GM19463 (cell line): ENCODE results near the gene FETUB.

Experiments used
- ATAC-seq: cut with Tn5 transposase; IDR thresholded peaks from one replicate; pipeline ENCODE4 v1.9.1; 2021; ENCODE audit warnings: mild to moderate bottlenecking, moderate library complexity; ENCODE audit not compliant: unreplicated experiment

The FETUB gene

DNA sequence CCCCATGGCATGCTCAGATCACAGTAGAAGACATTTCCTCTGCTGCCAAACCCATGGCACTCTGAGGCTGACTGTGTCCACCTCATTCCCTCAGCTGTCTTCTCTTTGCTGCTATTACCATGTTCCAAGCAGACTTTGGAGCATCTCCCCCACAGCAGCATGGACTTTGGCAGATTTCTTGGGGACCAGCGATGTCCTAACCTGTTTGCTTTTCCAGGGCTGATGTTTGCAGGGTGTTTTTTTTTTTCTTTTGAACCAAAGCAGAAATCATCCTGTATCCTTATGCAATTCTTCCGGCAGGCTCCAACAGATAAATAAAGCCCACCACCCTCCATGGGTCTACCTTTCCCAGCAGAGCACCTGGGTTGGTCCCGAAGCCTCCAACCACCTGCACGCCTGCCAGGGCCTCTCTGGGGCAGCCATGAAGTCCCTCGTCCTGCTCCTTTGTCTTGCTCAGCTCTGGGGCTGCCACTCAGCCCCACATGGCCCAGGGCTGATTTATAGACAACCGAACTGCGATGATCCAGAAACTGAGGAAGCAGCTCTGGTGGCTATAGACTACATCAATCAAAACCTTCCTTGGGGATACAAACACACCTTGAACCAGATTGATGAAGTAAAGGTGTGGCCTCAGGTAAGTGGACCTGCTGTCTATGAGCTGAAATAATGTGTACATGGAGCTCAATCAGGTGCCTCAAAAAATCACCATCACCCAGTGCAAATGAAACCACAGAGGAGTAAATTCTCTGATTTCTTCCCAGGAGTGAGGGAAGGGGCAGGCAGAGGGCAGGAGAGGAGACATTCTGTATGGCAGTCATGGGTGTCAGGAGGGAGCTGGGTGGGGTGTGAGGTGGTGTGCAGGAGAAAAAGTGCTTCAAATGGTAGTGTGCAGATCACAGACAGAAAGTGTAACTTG lies 27.2 kb upstream of the FETUB start, which contains the start of gene AHSG:
TSS of gene AHSG (plus strand) at position 340 of the 916 bp plus-strand sequence. CDS start at position 422, 82 bp downstream.
- ATAC-seq = no peak

DNA sequence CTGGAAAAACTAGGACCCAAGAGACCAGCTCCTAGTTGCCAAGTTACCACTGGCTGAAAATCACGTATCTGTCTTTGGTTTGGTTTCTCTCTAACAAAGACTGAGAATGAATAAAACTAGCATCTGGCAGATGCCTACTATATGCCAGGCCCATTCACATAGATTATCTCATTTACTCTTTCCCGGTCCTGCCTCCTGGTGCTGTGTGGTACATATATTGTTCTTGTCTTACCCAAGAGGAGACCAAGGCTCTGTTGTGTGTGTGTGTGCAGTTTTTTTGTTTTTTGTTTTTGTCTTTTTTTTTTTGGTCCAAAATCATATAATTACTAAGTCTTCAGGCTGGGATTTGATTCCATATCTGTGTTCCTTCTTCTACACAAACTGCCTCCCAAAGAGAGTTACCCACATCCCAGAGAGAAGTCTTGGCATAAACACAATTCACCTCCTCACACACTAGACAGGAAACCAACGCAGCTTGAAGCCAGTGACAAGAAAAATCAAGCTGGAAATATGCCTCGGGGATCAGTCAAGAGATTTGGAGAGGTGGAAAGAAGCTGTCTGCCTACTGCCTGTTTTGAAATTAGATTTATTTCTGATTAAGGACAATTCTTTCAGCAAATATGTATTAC lies 26.4 kb upstream of the FETUB start:
- no peak for ATAC-seq

DNA sequence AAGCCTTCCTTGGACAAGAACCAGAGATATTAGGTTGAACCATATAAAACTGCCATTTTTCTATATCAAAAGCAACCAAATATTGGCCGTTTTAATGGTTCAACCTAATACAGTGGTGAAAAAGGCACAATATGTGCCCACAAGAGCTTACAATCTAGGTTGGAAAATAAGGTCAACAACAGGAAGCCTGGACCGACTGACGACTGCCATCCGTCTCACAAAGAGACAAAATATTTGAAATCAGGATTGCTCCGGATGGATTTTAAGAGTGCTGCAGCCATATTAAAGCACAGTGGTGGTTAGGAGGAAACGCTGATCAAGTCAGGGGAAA lies 26.0 kb upstream of the FETUB start:
- ATAC-seq = no peak

DNA sequence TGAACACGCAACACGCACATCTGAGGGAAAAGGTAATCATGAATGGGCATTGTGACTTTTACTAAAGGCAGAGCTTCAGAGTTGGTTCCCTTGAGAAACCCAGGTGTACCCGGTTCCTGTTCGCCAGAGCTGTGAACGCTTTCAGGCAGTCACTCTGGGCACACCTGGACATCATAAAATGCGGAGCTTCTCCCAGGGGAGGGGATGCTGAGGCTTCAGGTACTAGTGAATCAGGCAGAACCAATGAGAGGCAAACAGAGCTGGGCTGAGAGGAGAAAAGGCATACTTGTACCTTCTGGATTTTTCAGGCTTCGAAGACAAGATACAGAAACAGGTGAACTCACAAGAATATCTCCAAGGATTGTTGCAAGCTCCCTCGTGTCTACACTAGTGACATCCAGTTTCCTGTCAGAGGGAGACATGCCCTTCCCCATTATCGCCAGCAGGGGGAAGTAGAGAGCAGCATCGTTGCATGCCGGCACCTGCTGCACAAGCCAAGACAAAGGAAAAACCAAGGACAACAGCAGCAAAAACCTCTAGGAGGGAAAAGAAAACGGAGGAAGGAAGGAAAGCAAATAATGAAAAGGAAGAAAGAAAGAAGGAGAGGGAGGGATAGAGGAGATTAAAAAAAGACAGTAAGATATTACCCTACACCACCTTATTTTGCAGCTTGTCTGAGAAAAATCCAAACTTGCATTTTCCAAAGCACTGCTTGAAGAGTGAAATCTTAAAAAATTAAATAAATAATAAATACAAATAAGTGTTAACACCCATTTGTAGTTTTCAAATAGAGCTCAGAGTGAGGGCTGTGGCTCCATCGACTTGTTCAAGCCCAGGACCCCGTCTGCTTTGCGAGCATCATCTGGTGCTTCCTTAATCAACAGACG lies 25.4 kb upstream of the FETUB start:
- no peak for ATAC-seq

DNA sequence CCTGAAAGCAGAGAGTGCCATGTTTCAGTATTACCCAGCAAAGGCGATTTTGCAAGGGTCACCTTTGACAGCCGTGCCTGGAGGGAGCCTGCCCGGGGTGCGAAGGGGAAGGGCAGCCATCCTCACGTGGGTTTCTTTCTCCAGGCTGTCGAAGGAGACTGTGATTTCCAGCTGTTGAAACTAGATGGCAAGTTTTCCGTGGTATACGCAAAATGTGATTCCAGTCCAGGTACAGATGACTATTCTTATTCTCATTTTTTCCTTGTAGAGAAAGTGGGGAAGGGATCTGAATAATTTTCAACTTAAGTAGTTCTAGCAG lies 23.9 kb upstream of the FETUB start:
- ATAC-seq = no peak

DNA sequence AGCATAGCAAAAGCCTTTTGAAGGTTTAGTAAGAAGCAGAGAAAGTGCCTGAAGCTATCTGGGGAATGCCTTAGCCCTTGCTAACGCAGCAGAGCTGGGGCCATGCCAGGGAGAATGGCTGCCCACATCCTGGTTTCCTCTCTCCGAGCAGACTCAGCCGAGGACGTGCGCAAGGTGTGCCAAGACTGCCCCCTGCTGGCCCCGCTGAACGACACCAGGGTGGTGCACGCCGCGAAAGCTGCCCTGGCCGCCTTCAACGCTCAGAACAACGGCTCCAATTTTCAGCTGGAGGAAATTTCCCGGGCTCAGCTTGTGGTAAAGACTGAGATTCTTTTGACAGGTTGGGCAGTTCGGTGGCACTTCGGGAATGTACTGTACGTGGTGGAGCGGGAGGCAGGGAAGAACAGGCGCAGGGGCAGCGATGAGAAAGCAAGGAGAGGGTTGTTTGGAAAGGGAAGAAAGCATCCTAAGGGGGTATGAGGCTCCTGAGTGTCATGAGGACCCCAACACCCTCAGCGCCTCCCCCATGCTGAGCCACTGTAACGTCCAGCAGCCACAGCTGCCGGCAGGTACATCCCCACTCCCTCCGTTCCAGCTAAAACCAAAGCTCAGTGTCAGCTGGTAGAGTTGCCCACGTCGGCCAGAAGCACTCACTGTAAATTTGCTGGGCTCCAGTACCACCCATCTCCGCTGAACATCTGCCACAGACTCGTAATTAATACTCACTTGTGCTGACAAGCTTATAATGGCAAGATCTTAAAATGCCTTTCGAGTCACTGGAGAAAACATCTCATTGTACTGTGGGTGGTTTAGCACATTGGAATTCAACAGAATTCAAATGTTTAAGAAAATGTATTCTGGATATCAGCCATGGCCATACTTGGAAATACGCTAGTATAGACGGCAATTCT lies 22.9 kb upstream of the FETUB start:
- peak; percentile 98 for ATAC-seq

DNA sequence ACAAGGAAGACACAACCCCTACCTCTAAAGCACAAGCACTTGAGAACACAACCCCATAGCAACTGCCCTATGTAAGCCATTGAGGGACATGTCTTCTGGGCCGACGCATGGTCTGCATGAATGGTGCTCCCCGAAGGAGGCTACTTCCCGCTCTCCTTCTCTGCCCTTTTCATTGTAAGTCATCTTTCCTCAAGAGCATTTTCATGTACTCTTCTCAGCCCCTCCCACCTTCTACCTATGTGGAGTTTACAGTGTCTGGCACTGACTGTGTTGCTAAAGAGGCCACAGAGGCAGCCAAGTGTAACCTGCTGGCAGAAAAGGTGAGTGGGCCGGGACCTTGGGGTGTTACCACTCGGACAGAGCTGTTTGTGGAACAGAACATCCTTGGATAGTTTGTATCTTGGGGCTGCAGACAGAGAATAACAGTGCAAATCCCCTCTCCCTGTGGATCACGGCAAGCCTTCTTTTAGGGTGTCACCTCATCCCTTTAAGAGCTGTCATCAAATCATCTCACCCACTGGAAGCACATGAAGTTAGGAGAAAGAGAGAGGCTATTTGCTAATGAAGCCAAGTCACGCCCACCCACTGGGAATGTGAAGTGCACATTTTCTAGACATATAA lies 21.8 kb upstream of the FETUB start:
- ATAC-seq = no peak

DNA sequence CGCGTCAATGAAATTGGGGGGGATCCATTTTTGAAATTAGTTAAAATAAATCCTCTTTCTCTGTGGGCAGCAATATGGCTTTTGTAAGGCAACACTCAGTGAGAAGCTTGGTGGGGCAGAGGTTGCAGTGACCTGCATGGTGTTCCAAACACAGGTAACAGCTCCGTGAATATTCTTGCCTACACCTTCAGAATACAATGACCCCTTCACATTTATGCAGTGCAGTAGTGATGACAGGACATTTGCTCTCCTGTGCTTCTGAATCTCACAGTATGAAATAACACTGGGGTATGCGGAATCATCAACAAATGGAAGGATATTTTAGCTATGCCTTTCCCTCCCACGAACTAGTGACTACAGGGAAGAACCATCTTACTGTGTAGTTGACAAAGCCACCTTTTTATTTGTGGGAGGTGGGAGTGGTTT lies 20.4 kb upstream of the FETUB start:
- ATAC-seq = no peak

DNA sequence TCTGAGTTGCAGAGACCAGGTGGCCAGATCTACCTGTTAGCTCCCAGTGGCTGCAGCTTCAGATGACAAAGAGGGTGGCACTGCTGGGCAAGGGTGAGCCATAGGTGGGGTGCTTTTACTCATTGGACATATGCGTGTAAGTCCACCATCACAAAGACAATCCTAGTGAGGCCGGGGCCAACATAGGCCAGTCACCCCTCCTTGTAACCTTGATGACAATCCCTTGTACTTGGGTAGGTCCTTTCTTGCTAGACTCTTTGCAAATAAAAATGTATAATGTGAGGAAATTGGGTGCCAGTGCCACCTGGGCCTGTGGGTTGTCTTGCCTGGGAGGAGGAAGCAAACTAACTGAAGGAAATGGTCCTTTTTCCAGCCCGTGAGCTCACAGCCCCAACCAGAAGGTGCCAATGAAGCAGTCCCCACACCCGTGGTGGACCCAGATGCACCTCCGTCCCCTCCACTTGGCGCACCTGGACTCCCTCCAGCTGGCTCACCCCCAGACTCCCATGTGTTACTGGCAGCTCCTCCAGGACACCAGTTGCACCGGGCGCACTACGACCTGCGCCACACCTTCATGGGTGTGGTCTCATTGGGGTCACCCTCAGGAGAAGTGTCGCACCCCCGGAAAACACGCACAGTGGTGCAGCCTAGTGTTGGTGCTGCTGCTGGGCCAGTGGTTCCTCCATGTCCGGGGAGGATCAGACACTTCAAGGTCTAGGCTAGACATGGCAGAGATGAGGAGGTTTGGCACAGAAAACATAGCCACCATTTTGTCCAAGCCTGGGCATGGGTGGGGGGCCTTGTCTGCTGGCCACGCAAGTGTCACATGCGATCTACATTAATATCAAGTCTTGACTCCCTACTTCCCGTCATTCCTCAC lies 19.7 kb upstream of the FETUB start:
- ATAC-seq = no peak

DNA sequence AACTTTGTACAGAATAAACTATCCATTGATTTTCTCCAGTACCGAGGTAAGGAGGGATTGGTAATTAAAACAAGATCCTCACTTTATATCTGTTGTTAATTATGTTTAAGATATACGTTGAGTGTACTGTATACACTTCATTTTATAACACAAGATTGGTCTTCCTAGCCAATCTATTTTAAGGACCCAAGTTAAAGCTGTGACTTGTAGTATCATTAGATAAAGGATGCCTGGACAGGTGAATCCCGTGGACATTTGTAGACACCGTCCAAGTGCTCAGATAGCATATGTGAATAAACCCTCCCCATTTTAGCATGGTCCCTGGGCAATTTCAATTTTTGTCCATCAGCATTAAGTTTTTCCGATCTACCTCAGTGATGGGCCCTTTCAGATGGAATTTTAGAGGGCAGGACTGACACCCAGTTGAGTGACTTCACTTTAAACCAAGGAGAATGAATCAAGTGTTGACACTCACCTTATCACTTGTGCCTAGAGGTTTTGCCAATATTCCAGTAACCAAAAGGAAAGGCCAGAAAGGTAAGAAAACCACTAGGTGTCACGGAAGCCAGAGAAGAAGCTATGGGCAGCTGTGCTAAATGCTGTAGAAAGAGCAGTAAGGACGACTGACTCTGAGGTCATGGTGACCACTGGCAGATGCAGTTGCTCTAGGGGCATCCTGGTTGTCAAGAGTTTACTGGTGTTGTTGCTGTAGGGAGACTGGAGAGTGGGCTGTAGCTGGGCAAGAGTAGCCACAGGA lies 18.1 kb upstream of the FETUB start:
- ATAC-seq = no peak

DNA sequence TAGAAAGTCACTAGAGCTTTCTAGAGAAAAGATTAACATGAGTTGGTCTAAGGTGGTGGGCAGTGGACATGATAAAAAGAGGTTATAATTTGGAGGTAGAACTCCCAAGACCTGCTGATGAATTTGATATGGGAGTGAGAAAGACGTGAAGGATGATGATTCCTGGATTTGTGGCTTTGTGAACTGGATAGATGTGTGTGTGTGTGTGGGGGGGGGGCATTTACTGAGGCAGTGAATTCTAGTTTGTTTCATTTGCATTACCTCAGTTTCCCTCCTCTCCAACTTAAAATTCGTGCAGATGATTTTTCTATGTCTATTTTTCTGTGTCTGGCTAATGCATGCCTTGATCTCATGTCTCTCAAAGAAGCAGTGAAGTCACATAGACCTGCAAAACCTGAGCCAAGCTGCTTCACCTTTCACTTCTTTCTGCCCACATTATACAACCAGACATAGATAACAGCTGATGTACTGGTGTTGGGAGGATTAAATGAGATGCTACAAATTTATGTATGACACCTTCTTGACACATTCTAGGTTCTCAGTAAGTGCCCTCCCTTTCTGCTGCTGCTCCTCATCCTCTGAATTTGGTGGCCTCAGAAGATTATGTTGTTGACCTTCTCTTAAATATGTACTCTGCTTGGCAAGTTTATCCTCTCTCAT lies 17.4 kb upstream of the FETUB start:
- no peak for ATAC-seq

DNA sequence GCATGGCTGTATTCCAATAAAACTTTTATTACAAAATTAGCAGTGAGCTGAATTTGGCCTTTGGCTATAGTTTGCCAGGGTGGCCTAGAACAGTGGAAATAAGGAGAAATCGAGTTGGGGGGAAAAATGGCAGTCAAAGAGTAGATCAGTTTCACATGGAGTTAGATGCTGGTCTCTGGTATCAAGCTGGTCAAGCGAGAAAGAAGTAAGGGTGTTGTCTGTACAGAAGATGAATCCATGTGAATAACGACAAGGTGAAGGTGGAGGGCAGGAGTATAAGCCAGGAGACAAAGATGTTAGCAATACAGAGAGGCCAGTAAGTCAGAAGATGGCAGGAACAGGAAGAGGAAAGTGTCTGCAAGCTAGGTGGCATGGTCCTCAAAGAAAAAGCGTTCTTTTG lies 15.6 kb upstream of the FETUB start:
- no peak for ATAC-seq

DNA sequence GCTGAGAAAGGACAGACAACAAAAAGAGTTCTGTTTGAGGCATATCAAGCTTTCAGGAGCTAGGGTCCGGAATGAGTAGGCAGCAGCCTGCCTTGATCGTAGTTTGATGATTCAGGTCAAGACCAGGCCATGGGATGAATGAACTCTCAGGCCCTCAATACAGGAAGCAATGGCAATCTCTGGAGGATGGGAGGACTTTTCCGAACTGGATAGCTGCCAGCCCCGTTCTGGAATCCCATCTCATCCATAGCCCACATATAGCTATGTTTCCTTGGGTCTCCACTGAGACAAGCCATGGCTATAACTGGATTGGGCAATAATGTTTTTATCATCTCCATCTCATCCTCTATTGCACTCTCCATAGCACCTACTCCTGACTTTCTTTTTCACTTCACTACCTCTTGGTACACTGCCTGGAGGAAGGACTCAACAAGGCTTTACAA lies 14.6 kb upstream of the FETUB start:
- no peak for ATAC-seq

DNA sequence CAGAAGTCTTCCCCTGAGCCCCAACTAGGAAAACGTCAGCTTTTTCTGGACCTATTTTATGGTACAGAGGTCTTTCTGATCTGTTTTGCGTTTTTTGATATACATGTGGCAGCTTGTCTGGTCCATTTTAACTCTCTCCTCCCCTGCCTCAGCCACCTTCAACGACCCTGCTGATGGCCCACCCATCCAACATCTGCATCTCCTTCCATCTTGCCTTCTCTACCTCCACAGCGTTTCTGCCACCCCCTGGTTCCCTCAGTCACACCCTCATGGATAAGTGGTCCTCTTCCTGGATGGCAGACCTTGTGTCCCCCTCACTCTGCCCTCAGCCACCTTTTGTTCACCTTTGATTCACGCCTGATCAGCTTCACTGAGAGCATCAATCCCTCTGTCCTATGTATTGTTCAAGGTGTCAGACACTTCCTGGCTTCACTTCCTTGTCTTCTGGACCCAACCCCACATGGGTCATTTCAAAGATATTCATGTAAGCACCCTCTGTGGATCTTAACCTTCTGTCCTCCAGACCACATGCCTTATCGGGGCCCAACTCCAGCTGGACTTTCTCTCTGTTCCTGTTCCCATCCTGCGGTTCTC lies 13.8 kb upstream of the FETUB start:
- no peak for ATAC-seq

DNA sequence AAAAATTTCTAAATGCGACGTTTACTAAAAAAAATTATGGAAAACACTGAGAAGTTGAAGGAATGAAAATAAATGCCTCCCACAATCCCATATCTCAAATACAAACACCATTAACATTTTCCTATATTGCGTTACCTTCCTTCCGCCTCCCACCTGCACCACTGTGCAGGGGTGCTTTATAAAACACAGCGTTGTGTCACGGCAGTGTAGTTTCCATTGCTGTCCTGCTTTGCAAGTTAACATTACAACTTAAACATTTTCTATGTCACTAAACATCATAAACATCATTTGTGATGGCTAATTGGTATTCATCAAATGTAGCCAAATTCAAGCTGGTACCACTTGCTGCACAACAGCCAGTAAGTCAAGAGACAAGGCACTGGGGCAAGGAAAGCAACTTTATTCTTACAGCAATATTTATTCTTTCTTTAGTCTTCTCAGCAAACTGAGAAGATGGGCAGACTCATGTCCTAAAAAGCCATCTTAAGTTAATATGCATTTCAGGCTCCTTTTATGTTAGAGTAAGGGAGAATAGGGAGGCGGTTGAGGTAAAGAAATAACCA lies 12.3 kb upstream of the FETUB start:
- no peak for ATAC-seq

DNA sequence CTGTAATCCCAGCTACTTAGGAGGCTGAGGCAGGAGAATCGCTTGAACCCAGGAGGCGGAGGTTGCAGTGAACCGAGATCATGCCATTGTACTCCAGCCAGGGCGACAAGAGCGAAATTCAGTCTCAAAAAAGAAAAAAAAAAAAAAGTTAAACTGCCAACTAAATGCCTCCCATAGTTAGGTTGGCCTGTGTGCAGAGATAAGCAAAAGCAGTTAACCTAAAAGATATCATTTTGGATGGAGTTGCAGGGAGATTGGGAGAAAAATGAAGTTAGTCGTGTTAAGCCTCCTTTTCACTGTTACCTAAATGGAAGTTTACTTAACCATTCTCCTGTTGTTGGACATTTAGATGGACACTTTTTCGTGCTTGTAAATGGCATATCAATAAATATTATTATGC lies 11.4 kb upstream of the FETUB start:
- ATAC-seq = no peak
